Thoracic aorta (tissue), 2 donors: ENCODE measurements around the gene CHRNB1. TPM values are rescaled to one million over a fixed set of nuclear protein-coding genes. Genes with fewer than 3 reads are reported as not detected.

ENCODE experiments used
- ATAC-seq: fragments of 150-250 bp; one replicate; pipeline ENCODE4 v1.8.0; 2017; ENCODE audit warnings: low read depth; ENCODE audit not compliant: insufficient number of reproducible peaks, low FRiP score
- DNase-seq: peaks from one replicate; pipeline ENCODE4 v3.0.0-alpha.2; 2020; ENCODE audit warnings: low spot score
- H3K27ac ChIP-seq, 2 donors: fragments of 200-600 bp; sonication (generic); 1 replicate in 1 of 2; 2 replicates in 1 of 2; pipeline ENCODE4 v1.5.1; 2016; ENCODE audit warnings: mild to moderate bottlenecking in 2 of 2, moderate library complexity in 2 of 2
- H3K27me3 ChIP-seq: fragments of 200-600 bp; sonication (generic); replicated peaks from 2 replicates; pipeline ENCODE4 v1.6.0; 2016; ENCODE audit warnings: mild to moderate bottlenecking; ENCODE audit not compliant: insufficient read depth
- H3K36me3 ChIP-seq: fragments of 200-600 bp; sonication (generic); one replicate; pipeline ENCODE4 v1.5.1; 2016
- H3K4me1 ChIP-seq, 2 donors: fragments of 200-600 bp; sonication (generic); 1 replicate in 1 of 2; 2 replicates in 1 of 2; pipeline versions ENCODE4 v1.5.1 to v1.6.0; 2016; ENCODE audit warnings: low read depth in 2 of 2, mild to moderate bottlenecking in 1 of 2; ENCODE audit not compliant: control insufficient read depth in 1 of 2
- H3K4me3 ChIP-seq: fragments of 200-600 bp; sonication (generic); 2 replicates; pipeline ENCODE4 v1.5.1; 2016; ENCODE audit warnings: mild to moderate bottlenecking
- H3K9me3 ChIP-seq: fragments of 200-600 bp; sonication (generic); 2 replicates; pipeline ENCODE4 v1.5.1; 2016
- CTCF ChIP-seq: fragments of 200-600 bp; sonication (generic); IDR thresholded peaks from one replicate; pipeline ENCODE4 v1.5.1; 2019; ENCODE audit warnings: antibody characterized with exemption
- total RNA-seq, 2 donors: library from RNA; depleted of rRNA; stranded (reverse); fragments of >200 nt; gene quantifications; one replicate each; pipeline versions ENCODE4 v1.1.0 to v1.2.3, GENCODE V29; 2016

CHRNB1 gene
- total RNA-seq, 2 donors from 2014 or later: 11.6 to 17.6 TPM

- H3K27me3 ChIP-seq: no peaks in the 10 kb centered on the region
- H3K9me3 ChIP-seq: no peaks in the 10 kb centered on the region
- no peak overlapping the region for H3K4me3 ChIP-seq
- no peak for ATAC-seq
- DNase-seq: no peak
- H3K4me1 ChIP-seq: peaks cover 34 to 55% of the 10 kb centered on the region in 2 donors
- TF ChIP-seq CTCF: no peak
- no peaks in the 10 kb centered on the region for H3K36me3 ChIP-seq
- H3K27ac ChIP-seq: peak overlapping the region in 1 of 2 donors; percentile 100
Observed at GRCh38 chr17:7475764-7476422, 31.0 kb downstream of the CHRNB1 start.

- no peak for TF ChIP-seq CTCF
- H3K27me3 ChIP-seq: no peaks in the 10 kb centered on the region
- no peak overlapping the region for H3K4me3 ChIP-seq
- H3K27ac ChIP-seq: peak overlapping the region in 1 of 2 donors; percentile 100
- ATAC-seq (no peak), DNase-seq (no peak)
- H3K36me3 ChIP-seq: no peaks in the 10 kb centered on the region
- peaks cover 31 to 54% of the 10 kb centered on the region in 2 donors for H3K4me1 ChIP-seq
- H3K9me3 ChIP-seq: no peaks in the 10 kb centered on the region
Observed at GRCh38 chr17:7476494-7476893, 31.6 kb downstream of the CHRNB1 start.

GRCh38 chr17:7476951-7477350 lies 32.1 kb downstream of the CHRNB1 start:
- Histone ChIP-seq H3K9me3 (no peaks in the 10 kb centered on the region), H3K4me3 (peak overlapping the region; percentile 99), H3K27ac (peak overlapping the region; percentile 99 to 100), H3K4me1 (peaks cover 31 to 53% of the 10 kb centered on the region in 2 donors), H3K36me3 (no peaks in the 10 kb centered on the region), H3K27me3 (no peaks in the 10 kb centered on the region)
- DNase-seq: no peak
- no peak for TF ChIP-seq CTCF
- no peak for ATAC-seq

- peak overlapping the region; percentile 99 for H3K4me3 ChIP-seq
- H3K9me3 ChIP-seq: no peaks in the 10 kb centered on the region
- ATAC-seq (no peak), DNase-seq (no peak)
- H3K4me1 ChIP-seq: peaks cover 31 to 54% of the 10 kb centered on the region in 2 donors
- no peaks in the 10 kb centered on the region for H3K27me3 ChIP-seq
- no peaks in the 10 kb centered on the region for H3K36me3 ChIP-seq
- peak overlapping the region; percentile 99 to 100 for H3K27ac ChIP-seq
- TF ChIP-seq CTCF: no peak
Observed at GRCh38 chr17:7477392-7478275, 32.8 kb downstream of the CHRNB1 start.
